Aorta (tissue), 5 donors: ENCODE results near the gene KLHL35. TPM values are rescaled to one million over a fixed set of nuclear protein-coding genes. Genes with fewer than 3 reads are reported as not detected.

ENCODE experiments used
- ATAC-seq: fragments of 200-7000 bp; cut with Tn5 transposase; one replicate; pipeline ENCODE4 v1.9.1; 2022; ENCODE audit warnings: moderate library complexity; ENCODE audit not compliant: low FRiP score
- DNase-seq, 2 donors: peaks; one replicate each; pipeline ENCODE4 v3.0.0-alpha.2; 2020
- H3K27ac ChIP-seq, 2 donors: one replicate each; pipeline ENCODE4 v1.5.1; 2013; ENCODE audit warnings: low read length in 2 of 2, mild to moderate bottlenecking in 2 of 2, moderate library complexity in 2 of 2, control low read depth in 1 of 2, inconsistent platforms in 1 of 2, low read depth in 1 of 2
- H3K27me3 ChIP-seq, 2 donors: one replicate each; pipeline ENCODE4 v1.6.1; 2013; ENCODE audit warnings: control low read depth in 1 of 2, low read length in 1 of 2, mild to moderate bottlenecking in 1 of 2, moderate library complexity in 1 of 2; ENCODE audit not compliant: insufficient read depth in 2 of 2, control insufficient read depth in 1 of 2
- H3K36me3 ChIP-seq, 2 donors: one replicate each; pipeline ENCODE4 v1.6.1; 2013; ENCODE audit warnings: control low read depth in 1 of 2, low read length in 1 of 2, mild to moderate bottlenecking in 1 of 2; ENCODE audit not compliant: insufficient read depth in 2 of 2, control insufficient read depth in 1 of 2
- H3K4me1 ChIP-seq, 2 donors: one replicate each; pipeline ENCODE4 v1.6.1; 2013; ENCODE audit warnings: low read length in 2 of 2, control low read depth in 1 of 2, mild to moderate bottlenecking in 1 of 2, moderate library complexity in 1 of 2; ENCODE audit not compliant: insufficient read depth in 2 of 2, control insufficient read depth in 1 of 2
- H3K4me3 ChIP-seq, 2 donors: one replicate each; pipeline ENCODE4 v1.5.1; 2013; ENCODE audit warnings: low read length in 2 of 2, control low read depth in 1 of 2, mild to moderate bottlenecking in 1 of 2
- H3K9me3 ChIP-seq: one replicate; pipeline ENCODE4 v1.6.1; 2013; ENCODE audit warnings: mild to moderate bottlenecking, low read length; ENCODE audit not compliant: control insufficient read depth
- WGBS, 2 donors: extraction: QIAGEN DNeasy Blood & Tissue Kit; methylation state at CpG; one replicate each; pipeline ENCODE4 v1.1.7; 2013; 5-methylcytosine and 5-hydroxymethylcytosine counted together
- intact Hi-C, 2 donors: fragments of 100-400 bp; cut with DNase I; formaldehyde crosslinking; loops; one replicate each; pipeline versions ENCODE4 v1.14.2 to v1.15.0; 2022
- polyA plus RNA-seq, 2 donors: library from polyadenylated mRNA; stranded (reverse); fragments of 200-250 nt; gene quantifications; one replicate each; pipeline ENCODE4 v1.2.3, GENCODE V29; 2013
- total RNA-seq, 2 donors: library from RNA; stranded (reverse); fragmentation: NEBNext Ultra II Directional; extraction: Animal tissue kit (Norgen Biotek cat#: 25700); gene quantifications; one replicate each; pipeline ENCODE4 v1.2.1, GENCODE V29; 2021
- donor health status: healthy with polysubstance abuse.
- donor health status: Bipolar disorder and iron deficiency.
- donor health status: DM: no; HTN: no; CAD: no.
- donor health status: DM: no; HTN: no; CAD: no.
- donor health status: DM: yes; HTN: yes; CAD: no.

KLHL35 gene
- total and polyA plus RNA-seq, 4 donors, result 0.75 to 3.1 (median 1.8) TPM

DNA sequence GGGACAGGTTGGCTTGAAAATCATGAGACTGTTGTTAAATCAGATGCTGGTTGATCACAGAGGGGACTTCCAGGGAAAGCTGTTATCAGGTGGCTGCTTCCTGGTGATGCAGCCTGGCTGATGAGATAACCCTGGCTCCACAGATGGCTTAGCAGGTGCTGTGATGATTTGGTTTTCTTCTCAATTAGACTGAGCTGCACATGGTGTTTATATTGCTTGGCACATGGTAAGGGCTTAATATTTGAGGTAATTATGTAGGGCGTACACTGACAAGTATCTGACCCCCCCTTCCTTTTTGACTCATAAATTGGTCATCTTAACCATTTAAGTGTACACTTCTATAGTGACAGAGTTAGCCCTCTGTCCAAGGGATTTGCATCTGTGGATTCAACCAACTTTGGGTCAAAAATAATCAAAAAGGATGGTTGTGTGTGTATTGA, 26.6 kb downstream of the KLHL35 start:
- Histone ChIP-seq H3K9me3 (no peaks in the 10 kb centered on the region), H3K4me3 (no peak overlapping the region), H3K27me3 (no peaks in the 10 kb centered on the region), H3K27ac (no peak overlapping the region), H3K4me1 (no peaks in the 10 kb centered on the region), H3K36me3 (peaks cover 2 to 17% of the 10 kb centered on the region in 2 donors)
- intact Hi-C loops, result loop anchor here in 1 of 2 donors (5.0 kb wide), 1 partner anchor 126 kb away; no protein-coding TSS in a partner anchor
- 4% methylated on average over 1 of the region's 1 CpG for WGBS, 2 donors
- DNase-seq (no peak), ATAC-seq (no peak)

GRCh38 chr11:75403983-75404658, 28.9 kb downstream of the KLHL35 start:
- Histone ChIP-seq H3K36me3 (peaks cover 2 to 17% of the 10 kb centered on the region in 2 donors), H3K27me3 (no peaks in the 10 kb centered on the region), H3K27ac (no peak overlapping the region), H3K9me3 (no peaks in the 10 kb centered on the region), H3K4me3 (no peak overlapping the region), H3K4me1 (no peaks in the 10 kb centered on the region)
- ATAC-seq (no peak), DNase-seq (no peak)
- 85% methylated on average over 15 of the region's 15 CpGs for WGBS, 2 donors
- intact Hi-C loops, result loop anchor here in 1 of 2 donors (5.0 kb wide), 1 partner anchor 123 kb away; the partner anchor contains the start of gene GDPD5

DNA sequence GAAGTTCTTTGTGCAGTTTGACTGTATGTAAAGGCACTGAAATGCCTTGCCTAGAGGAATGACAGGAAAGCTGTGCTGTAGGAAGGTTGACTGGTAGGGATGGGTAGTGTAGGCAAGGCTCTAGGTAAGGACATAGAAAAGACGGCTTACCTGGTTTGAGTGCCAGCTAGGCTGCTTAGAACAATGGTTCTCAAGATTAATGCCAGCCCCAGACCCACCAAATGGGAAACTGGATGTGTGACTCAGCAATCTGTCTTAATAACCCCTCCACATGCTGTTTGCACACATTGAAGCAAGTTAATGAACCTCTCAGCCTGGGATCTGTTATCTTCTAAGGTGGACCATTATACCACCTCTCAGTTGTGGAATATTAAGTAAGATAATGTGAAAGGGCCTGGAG, 30.0 kb downstream of the KLHL35 start:
- no peak for DNase-seq
- Histone ChIP-seq H3K36me3 (peaks cover 2 to 17% of the 10 kb centered on the region in 2 donors), H3K27ac (no peak overlapping the region), H3K4me1 (no peaks in the 10 kb centered on the region), H3K4me3 (no peak overlapping the region), H3K27me3 (no peaks in the 10 kb centered on the region), H3K9me3 (no peaks in the 10 kb centered on the region)
- intact Hi-C loops, result loop anchor here in 1 of 2 donors (5.0 kb wide), 1 partner anchor 124 kb away; the partner anchor contains the start of gene GDPD5
- ATAC-seq, result no peak
- WGBS, 2 donors, result 65 to 75% methylated on average over 1 of the region's 1 CpG

GRCh38 chr11:75402002-75402773, 30.8 kb downstream of the KLHL35 start:
- intact Hi-C loops, result loop anchor here in 1 of 2 donors (5.0 kb wide), 1 partner anchor 125 kb away; the partner anchor contains the start of gene GDPD5
- ATAC-seq, result no peak
- H3K9me3 ChIP-seq, result no peaks in the 10 kb centered on the region
- H3K4me1 ChIP-seq, result no peaks in the 10 kb centered on the region
- 69 to 70% methylated on average over 10 of the region's 10 CpGs for WGBS, 2 donors
- DNase-seq, result no peak
- H3K36me3 ChIP-seq, result peaks cover 2 to 17% of the 10 kb centered on the region in 2 donors
- H3K4me3 ChIP-seq, result no peak overlapping the region
- no peaks in the 10 kb centered on the region for H3K27me3 ChIP-seq
- no peak overlapping the region for H3K27ac ChIP-seq

GRCh38 chr11:75400146-75400865, 32.7 kb downstream of the KLHL35 start:
- no peak for ATAC-seq

GRCh38 chr11:75399344-75400145, 33.5 kb downstream of the KLHL35 start, which contains the start of gene RPS3:
Gene RPS3 (plus strand): TSS chr11:75399518. CDS start chr11:75399548, 30 bp downstream.
- intact Hi-C loops, result loop anchor here (5.0 to 10.0 kb wide), 2 partner anchors 45 to 128 kb away; partner anchors contain the start of gene GDPD5 (in 1 of the 2)
- no peaks in the 10 kb centered on the region for H3K27me3 ChIP-seq
- DNase-seq (peak; percentile 94 to 97), ATAC-seq (peak; percentile 97)
- peak within 1 kb of the TSS in 1 of 2 donors; percentile 93 for H3K27ac ChIP-seq
- no peaks in the 10 kb centered on the region for H3K9me3 ChIP-seq
- peaks cover 2 to 13% of the 10 kb centered on the region in 2 donors for H3K36me3 ChIP-seq
- WGBS, 2 donors, result 0% methylated on average over 55 of the region's 55 CpGs
- peak within 1 kb of the TSS; percentile 55 to 73 for H3K4me3 ChIP-seq
- H3K4me1 ChIP-seq, result no peaks in the 10 kb centered on the region

More at GRCh38 chr11:75400146-75400865, 32.7 kb downstream of the KLHL35 start:
- no peak for DNase-seq
- Histone ChIP-seq H3K27ac (peak overlapping the region in 1 of 2 donors; percentile 93), H3K4me3 (peak overlapping the region; percentile 55 to 73), H3K9me3 (no peaks in the 10 kb centered on the region), H3K36me3 (peaks cover 2 to 15% of the 10 kb centered on the region in 2 donors), H3K27me3 (no peaks in the 10 kb centered on the region), H3K4me1 (no peaks in the 10 kb centered on the region)
- intact Hi-C loops, result loop anchor here in 1 of 2 donors (5.0 kb wide), 1 partner anchor 127 kb away; the partner anchor contains the start of gene GDPD5
- WGBS, 2 donors, result 14% methylated on average over 11 of the region's 11 CpGs

DNA sequence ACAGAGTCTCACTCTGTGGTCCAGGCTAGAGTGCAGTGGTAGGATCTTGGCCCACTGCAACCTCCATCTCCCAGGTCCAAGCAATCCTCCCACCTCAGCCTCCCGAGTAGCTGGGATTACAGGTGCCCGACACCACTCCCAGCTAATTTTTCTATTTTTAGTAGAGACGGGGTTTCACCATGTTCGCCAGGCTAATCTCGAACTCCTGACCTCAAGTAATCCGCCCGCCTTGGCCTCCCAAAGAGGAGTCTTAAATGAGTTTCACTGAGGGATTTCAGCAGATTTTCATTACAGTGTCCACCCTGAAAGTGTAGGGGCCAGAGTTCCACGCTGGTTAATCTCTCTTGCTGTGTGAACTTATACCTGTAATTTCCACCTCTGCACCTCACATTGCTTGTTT, 34.1 kb downstream of the KLHL35 start:
- no peak for DNase-seq
- H3K4me3 ChIP-seq, result no peak overlapping the region

More for the DNA sequence above, 34.1 kb downstream of the KLHL35 start:
- no peaks in the 10 kb centered on the region for H3K4me1 ChIP-seq
- peaks cover 0 to 7% of the 10 kb centered on the region in 2 donors for H3K36me3 ChIP-seq
- H3K27ac ChIP-seq, result no peak overlapping the region
- WGBS, 2 donors, result 78 to 81% methylated on average over 8 of the region's 8 CpGs
- intact Hi-C loops, result loop anchor here in 1 of 2 donors (10.0 kb wide), 1 partner anchor 46 kb away; no protein-coding TSS in a partner anchor
- no peak for ATAC-seq
- H3K9me3 ChIP-seq, result no peaks in the 10 kb centered on the region
- H3K27me3 ChIP-seq, result peaks cover 0 to 1% of the 10 kb centered on the region in 2 donors
